Measurements from ENCODE around the gene ELP6.

DNA sequence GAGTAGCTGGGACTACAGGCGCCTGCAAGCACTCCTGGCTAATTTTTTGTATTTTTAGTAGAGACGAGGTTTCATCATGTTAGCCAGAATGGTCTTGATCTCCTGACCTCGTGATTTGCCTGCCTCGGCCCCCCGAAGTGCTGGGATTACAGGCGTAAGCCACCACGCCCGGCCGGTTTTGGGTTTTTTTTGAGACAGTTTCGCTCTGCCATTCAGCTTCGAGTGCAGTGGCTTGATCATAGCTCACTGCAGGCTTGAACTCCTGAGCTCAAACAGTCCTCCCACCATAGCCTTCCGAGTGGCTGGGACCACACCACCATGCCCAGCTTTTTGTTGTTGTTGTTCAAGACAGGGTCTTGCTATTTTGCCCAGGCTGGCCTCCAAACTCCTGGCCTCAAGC lies 21.7 kb downstream of the ELP6 start:
- TF ChIP-seq, protein P1, sequence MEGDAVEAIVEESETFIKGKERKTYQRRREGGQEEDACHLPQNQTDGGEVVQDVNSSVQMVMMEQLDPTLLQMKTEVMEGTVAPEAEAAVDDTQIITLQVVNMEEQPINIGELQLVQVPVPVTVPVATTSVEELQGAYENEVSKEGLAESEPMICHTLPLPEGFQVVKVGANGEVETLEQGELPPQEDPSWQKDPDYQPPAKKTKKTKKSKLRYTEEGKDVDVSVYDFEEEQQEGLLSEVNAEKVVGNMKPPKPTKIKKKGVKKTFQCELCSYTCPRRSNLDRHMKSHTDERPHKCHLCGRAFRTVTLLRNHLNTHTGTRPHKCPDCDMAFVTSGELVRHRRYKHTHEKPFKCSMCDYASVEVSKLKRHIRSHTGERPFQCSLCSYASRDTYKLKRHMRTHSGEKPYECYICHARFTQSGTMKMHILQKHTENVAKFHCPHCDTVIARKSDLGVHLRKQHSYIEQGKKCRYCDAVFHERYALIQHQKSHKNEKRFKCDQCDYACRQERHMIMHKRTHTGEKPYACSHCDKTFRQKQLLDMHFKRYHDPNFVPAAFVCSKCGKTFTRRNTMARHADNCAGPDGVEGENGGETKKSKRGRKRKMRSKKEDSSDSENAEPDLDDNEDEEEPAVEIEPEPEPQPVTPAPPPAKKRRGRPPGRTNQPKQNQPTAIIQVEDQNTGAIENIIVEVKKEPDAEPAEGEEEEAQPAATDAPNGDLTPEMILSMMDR (conservative IDR thresholded peaks at IDR 0.05; ENCODE audit: low read depth in 2 of 2): no peak
- no peak for TF ChIP-seq POLR2AphosphoS5 (IDR thresholded peaks at IDR 0.05; ENCODE audit: low read depth)
- TF ChIP-seq CREB1 (CRISPR knock-in tag; IDR thresholded peaks at IDR 0.05; ENCODE audit: low read depth): no peak
- TF ChIP-seq EZH2 (IDR thresholded peaks at IDR 0.05; ENCODE audit: low read depth, unreplicated experiment): no peak
- TF ChIP-seq EZH2phosphoT487 (IDR thresholded peaks at IDR 0.05; ENCODE audit: unreplicated experiment): no peak
- TF ChIP-seq, protein P2, sequence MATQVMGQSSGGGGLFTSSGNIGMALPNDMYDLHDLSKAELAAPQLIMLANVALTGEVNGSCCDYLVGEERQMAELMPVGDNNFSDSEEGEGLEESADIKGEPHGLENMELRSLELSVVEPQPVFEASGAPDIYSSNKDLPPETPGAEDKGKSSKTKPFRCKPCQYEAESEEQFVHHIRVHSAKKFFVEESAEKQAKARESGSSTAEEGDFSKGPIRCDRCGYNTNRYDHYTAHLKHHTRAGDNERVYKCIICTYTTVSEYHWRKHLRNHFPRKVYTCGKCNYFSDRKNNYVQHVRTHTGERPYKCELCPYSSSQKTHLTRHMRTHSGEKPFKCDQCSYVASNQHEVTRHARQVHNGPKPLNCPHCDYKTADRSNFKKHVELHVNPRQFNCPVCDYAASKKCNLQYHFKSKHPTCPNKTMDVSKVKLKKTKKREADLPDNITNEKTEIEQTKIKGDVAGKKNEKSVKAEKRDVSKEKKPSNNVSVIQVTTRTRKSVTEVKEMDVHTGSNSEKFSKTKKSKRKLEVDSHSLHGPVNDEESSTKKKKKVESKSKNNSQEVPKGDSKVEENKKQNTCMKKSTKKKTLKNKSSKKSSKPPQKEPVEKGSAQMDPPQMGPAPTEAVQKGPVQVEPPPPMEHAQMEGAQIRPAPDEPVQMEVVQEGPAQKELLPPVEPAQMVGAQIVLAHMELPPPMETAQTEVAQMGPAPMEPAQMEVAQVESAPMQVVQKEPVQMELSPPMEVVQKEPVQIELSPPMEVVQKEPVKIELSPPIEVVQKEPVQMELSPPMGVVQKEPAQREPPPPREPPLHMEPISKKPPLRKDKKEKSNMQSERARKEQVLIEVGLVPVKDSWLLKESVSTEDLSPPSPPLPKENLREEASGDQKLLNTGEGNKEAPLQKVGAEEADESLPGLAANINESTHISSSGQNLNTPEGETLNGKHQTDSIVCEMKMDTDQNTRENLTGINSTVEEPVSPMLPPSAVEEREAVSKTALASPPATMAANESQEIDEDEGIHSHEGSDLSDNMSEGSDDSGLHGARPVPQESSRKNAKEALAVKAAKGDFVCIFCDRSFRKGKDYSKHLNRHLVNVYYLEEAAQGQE (IDR thresholded peaks at IDR 0.05; ENCODE audit: unreplicated experiment): no peak
- TF ChIP-seq, protein P3, sequence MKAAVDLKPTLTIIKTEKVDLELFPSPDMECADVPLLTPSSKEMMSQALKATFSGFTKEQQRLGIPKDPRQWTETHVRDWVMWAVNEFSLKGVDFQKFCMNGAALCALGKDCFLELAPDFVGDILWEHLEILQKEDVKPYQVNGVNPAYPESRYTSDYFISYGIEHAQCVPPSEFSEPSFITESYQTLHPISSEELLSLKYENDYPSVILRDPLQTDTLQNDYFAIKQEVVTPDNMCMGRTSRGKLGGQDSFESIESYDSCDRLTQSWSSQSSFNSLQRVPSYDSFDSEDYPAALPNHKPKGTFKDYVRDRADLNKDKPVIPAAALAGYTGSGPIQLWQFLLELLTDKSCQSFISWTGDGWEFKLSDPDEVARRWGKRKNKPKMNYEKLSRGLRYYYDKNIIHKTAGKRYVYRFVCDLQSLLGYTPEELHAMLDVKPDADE (IDR thresholded peaks at IDR 0.05): no peak
- TF ChIP-seq NANOG (IDR thresholded peaks at IDR 0.05; ENCODE audit: borderline replicate concordance): no peak
- TF ChIP-seq JUNB (IDR thresholded peaks at IDR 0.05; ENCODE audit: unreplicated experiment): no peak
- no peak for TF ChIP-seq ZNF331 (CRISPR knock-in tag; IDR thresholded peaks at IDR 0.05; ENCODE audit: low read depth)
- TF ChIP-seq, protein P4, sequence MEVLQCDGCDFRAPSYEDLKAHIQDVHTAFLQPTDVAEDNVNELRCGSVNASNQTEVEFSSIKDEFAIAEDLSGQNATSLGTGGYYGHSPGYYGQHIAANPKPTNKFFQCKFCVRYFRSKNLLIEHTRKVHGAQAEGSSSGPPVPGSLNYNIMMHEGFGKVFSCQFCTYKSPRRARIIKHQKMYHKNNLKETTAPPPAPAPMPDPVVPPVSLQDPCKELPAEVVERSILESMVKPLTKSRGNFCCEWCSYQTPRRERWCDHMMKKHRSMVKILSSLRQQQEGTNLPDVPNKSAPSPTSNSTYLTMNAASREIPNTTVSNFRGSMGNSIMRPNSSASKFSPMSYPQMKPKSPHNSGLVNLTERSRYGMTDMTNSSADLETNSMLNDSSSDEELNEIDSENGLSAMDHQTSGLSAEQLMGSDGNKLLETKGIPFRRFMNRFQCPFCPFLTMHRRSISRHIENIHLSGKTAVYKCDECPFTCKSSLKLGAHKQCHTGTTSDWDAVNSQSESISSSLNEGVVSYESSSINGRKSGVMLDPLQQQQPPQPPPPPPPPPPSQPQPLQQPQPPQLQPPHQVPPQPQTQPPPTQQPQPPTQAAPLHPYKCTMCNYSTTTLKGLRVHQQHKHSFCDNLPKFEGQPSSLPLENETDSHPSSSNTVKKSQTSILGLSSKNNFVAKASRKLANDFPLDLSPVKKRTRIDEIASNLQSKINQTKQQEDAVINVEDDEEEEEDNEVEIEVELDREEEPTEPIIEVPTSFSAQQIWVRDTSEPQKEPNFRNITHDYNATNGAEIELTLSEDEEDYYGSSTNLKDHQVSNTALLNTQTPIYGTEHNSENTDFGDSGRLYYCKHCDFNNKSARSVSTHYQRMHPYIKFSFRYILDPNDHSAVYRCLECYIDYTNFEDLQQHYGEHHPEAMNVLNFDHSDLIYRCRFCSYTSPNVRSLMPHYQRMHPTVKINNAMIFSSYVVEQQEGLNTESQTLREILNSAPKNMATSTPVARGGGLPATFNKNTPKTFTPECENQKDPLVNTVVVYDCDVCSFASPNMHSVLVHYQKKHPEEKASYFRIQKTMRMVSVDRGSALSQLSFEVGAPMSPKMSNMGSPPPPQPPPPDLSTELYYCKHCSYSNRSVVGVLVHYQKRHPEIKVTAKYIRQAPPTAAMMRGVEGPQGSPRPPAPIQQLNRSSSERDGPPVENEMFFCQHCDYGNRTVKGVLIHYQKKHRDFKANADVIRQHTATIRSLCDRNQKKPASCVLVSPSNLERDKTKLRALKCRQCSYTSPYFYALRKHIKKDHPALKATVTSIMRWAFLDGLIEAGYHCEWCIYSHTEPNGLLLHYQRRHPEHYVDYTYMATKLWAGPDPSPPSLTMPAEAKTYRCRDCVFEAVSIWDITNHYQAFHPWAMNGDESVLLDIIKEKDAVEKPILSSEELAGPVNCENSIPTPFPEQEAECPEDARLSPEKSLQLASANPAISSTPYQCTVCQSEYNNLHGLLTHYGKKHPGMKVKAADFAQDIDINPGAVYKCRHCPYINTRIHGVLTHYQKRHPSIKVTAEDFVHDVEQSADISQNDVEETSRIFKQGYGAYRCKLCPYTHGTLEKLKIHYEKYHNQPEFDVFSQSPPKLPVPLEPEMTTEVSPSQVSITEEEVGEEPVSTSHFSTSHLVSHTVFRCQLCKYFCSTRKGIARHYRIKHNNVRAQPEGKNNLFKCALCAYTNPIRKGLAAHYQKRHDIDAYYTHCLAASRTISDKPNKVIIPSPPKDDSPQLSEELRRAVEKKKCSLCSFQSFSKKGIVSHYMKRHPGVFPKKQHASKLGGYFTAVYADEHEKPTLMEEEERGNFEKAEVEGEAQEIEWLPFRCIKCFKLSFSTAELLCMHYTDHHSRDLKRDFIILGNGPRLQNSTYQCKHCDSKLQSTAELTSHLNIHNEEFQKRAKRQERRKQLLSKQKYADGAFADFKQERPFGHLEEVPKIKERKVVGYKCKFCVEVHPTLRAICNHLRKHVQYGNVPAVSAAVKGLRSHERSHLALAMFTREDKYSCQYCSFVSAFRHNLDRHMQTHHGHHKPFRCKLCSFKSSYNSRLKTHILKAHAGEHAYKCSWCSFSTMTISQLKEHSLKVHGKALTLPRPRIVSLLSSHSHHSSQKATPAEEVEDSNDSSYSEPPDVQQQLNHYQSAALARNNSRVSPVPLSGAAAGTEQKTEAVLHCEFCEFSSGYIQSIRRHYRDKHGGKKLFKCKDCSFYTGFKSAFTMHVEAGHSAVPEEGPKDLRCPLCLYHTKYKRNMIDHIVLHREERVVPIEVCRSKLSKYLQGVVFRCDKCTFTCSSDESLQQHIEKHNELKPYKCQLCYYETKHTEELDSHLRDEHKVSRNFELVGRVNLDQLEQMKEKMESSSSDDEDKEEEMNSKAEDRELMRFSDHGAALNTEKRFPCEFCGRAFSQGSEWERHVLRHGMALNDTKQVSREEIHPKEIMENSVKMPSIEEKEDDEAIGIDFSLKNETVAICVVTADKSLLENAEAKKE (CRISPR knock-in tag; IDR thresholded peaks at IDR 0.05): no peak

All from GM23338 (cell line).